Measurements from ENCODE around the gene KIAA0930.
A peak's percentile ranks its signal among the peaks of the same experiment; 100 is the strongest.

KIAA0930 gene

DNA sequence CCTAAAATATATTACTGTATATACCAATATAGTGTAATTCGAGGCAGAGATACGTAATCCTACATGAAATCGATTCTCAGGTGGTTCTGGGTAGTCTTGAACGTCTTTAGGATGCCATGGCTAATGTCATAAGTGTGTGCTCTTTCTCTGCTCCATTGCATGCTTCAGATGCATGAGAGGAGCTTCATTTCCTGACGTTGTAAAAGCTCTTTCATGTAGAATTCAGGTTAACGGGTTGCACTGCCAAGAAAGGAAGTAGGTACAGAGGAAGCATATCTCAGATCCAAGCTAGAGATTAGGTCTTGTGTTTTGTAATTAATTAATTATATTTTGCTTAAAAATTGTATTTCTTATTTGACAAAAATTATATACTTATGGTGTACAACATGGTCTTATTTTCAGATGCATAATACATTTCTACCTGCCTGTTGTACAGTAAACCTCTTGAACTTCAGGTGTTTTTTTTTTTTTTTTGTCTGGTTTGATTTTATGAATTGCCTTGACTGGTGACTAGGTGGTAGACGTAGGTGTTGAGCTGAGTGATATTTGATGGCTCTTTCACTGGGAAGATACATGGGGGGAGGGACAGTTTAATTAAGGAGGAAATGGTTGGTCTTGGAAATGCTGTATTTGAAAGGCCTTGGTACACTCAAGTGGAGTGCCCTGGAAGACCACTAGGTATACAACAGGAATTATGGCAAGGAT is 67.7 kb downstream of the KIAA0930 start:
- no peak for DNase-seq (ENCODE audit: low read depth)

DNA sequence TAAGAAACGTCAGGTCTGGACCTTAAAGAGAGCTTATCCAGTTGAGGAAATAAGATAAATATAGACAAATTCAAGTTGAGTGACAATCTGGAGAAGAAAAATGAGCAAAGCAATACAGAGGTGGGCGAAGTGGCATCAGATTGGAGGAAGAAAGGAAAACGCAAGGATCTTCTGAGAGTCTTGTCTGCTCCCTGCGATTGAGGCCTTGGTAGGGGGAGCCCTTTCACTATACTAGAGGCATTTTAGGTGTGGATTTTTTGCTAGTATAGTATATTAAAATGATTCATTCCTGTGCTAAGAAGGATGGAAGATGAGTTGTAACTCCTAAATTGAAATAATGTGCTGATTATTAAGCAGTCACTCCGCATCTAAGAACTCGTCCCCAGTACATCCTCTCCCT is 68.9 kb downstream of the KIAA0930 start:
- no peak for DNase-seq (ENCODE audit: low read depth)

GRCh38 chr22:45169591-45170466 is 70.9 kb downstream of the KIAA0930 start:
- peak; percentile 32 for DNase-seq (ENCODE audit: low read depth)

- no peak for DNase-seq (ENCODE audit: low read depth)
Observed at GRCh38 chr22:45166932-45167331, 73.8 kb downstream of the KIAA0930 start.

DNA sequence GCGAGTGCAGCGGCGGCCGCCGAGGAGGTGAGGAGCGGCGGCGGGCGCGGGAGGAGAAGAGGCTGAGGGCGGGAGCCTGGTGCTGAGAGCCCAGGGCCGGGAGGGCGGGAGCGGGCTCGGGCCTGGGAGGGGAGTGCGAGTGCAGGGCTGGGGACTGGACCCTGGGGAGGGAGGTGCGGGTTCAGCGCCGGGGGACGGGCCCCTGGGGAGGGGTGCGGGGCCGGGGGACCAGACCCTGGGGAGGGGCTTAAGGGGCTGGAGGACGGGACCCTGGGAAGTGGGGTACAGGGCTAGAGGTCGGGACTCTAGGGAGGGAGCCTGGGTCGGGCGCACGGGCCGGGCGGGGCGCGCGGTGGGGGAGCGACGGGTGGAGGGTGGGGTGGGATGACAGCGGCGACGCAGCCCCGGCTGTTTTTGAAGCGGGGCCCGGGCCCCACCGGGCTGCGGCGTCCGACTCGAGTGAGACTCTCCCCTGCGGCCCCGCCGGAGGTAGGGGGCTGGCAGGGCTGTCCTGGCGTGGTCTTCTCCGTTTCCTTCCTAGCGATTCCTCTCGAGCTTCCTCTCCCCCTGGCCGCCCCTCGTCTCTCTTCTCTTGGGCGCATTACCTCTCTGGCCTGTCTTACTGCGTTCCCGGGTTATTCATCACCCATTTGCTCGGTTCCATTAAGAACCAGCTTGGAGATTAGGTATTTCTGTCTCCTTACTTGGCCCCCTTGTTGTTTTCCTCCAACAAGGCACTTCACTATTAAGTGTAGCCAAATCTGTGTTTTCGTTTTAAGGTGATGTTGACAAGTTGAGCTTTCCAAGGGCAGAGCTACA is 76.2 kb downstream of the KIAA0930 start:
- peak; percentile 33 for DNase-seq (ENCODE audit: low read depth)

- peak; percentile 96 for DNase-seq (ENCODE audit: low read depth)
Observed at GRCh38 chr22:45163451-45164269, 77.0 kb downstream of the KIAA0930 start, which contains the start of gene NUP50. Gene NUP50, plus strand, starts transcription at chr22:45163925. Its CDS starts 4,253 bp downstream, at chr22:45168178.

DNA sequence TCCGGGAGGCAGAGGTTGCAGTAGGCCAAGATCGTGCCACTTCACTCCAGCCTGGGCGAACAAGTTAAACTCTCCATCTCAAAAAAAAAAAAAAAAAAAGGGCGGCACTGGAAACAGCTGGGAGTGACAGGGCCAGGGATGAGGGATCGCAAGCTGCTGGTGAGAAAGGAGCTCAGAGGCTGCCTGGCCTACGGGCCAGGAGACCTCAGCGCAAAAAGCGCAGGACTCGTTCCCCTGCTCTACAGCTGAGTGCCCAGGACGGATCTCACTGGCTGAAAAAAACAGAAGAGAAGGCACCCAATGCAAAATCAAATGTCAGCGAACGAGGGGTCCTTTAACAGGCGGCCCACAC is 77.6 kb downstream of the KIAA0930 start:
- peak; percentile 50 for DNase-seq (ENCODE audit: low read depth)

DNA sequence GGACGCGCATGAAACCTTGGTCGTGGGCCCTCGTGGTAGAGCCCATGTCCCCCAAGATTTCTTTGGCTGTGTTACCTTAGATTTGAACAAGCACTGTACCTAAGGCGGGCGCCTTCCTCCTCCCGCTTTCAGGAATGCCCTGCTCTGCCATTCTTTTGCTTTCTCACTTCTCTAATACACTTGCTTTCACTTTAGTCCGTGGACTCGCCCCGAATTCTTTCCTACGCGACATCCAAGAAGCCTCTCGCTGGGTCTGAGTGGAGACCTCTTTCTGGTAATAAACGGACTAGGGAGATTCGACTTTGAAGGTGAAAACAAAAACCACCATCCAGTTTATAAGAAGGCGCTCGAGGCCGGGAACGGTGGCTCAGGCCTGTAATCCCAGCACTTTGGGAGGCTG is 78.2 kb downstream of the KIAA0930 start:
- DNase-seq (ENCODE audit: low read depth): no peak

GRCh38 chr22:45159652-45160462 is 80.8 kb downstream of the KIAA0930 start:
- peak; percentile 22 for DNase-seq (ENCODE audit: low read depth)

GRCh38 chr22:45157907-45158306 is 82.8 kb downstream of the KIAA0930 start:
- no peak for DNase-seq (ENCODE audit: low read depth)

- no peak for DNase-seq (ENCODE audit: low read depth)
Observed at GRCh38 chr22:45155050-45155840, 85.4 kb downstream of the KIAA0930 start.

- peak; percentile 29 for DNase-seq (ENCODE audit: low read depth)
Observed at GRCh38 chr22:45154383-45154782, 86.3 kb downstream of the KIAA0930 start.

DNA sequence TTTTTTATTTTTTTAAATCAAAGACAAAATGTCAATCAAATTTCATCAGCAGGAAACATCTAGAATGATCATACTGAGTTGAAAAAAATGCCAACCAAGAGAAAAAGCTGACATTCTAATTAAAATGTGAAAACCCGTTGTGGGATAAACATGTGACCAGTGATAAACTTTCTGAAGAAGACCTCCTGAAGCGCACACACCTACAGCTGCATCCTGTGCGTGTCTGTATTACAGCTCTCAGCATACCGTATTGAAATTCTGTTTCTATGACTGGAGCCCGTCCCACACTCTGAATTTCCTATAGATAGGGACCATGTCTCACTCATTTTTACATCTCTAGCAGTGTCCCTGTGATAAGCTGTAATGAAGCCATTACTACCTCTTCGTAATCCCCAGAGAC is 89.2 kb downstream of the KIAA0930 start:
- DNase-seq (ENCODE audit: low read depth): no peak

DNA sequence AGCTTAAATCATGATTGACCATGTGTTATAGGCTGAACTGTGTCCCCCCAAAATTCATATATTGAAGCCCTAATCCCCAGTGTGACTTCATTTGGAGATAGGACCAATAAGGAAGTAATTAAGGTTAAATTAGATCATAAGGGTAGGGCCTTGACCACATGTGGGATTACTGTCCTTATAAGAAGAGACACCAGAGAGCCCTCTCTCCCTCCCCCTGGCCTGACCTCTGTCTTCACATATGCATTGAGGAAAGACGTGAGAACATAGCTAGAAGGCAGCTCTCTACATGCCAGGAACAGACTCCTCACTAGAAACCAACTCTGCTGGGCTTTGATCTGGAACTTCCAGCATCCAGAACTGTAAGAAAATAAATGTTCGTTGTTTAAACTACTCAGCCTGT is 90.6 kb downstream of the KIAA0930 start:
- no peak for DNase-seq (ENCODE audit: low read depth)

DNA sequence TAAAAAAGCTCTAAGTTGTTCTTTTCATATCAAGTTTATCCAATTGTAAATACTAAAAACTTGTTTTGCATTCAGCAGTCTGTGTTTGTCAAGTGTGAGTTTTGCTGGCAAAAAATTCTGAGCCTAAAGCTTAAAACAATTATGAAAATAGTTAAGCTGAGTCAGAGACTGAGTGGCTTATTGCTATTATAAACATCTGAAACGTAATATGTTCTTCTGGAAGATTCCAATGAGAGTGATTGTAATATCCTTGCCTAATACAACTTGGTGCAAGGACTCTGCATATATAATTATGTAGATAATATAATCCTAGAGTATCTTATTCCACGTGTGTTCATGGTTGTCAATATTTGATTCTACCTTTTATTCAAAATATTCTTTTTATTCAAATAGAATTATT is 91.0 kb downstream of the KIAA0930 start:
- DNase-seq (ENCODE audit: low read depth): peak; percentile 26

DNA sequence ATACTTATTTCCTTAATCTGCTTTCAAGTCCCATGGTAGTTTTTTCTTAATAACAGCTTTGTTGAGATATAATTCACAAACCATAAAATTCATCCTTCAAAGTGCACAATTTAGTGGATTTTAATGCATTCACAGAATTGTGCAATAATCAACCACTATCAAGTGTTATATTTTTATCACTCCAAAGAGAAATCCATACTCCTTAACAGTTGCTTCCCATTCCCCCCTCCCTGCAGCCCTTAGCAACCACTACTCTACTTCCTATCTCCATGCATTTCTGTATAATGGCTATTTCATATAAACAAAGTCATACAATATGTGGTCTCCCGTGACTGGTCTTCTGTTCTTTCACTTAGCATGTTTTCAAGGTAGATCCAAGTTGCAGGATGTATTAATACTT is 95.8 kb downstream of the KIAA0930 start:
- no peak for DNase-seq (ENCODE audit: low read depth)

DNA sequence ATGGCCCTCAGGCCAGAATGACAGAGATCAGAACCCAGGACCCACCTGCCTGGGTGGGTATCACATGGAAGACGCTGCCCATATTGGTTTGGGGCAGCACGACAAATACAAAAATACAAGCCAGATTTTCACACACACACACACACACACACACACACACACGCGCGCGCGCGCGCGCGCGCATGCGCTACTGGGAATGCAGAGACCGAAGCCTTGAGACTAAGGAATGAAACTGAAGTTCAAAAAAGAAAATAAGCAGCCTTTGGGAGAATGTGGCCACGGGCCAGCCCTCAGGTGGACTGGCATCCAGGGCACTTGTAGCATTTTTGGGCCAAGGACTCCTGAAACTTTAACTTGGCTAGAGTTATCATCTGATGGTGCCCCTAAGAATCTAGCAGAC is 98.3 kb downstream of the KIAA0930 start:
- DNase-seq (ENCODE audit: low read depth): no peak

Measured in ELR (cell line).